SU-DHL-6 (cell line): ENCODE results near the gene SETBP1.

Source experiments
- H2AFZ ChIP-seq: fragments of 200-600 bp; sonication (generic); 2 replicates; pipeline ENCODE4 v1.6.1; 2014; ENCODE audit warnings: low read depth, mild to moderate bottlenecking, moderate library complexity, mixed read lengths, antibody characterized with exemption, low read length; ENCODE audit not compliant: severe bottlenecking
- H3F3A ChIP-seq: fragments of 200-600 bp; shearing (Covaris generic); 2 replicates; pipeline ENCODE4 v1.6.0; 2016; ENCODE audit warnings: antibody characterized with exemption, mild to moderate bottlenecking; ENCODE audit not compliant: insufficient read depth
- H3K27ac ChIP-seq: fragments of 200-600 bp; sonication (generic); 2 replicates; pipeline ENCODE4 v1.5.1; 2016; ENCODE audit warnings: low read depth, mild to moderate bottlenecking, low read length, moderate library complexity, mixed read lengths
- H3K27me3 ChIP-seq: fragments of 200-600 bp; sonication (generic), shearing (Covaris generic); 2 replicates; pipeline ENCODE4 v1.6.0; 2014; ENCODE audit warnings: mild to moderate bottlenecking, low read length
- H3K36me3 ChIP-seq: fragments of 200-600 bp; sonication (generic); 2 replicates; pipeline ENCODE4 v1.6.1; 2014; ENCODE audit warnings: mild to moderate bottlenecking, low read length, mixed read lengths
- H3K4me2 ChIP-seq: fragments of 300-600, 200-600 bp; shearing (Covaris generic), sonication (generic); 2 replicates; pipeline ENCODE4 v1.6.0; 2014; ENCODE audit warnings: low read length, low read depth, mild to moderate bottlenecking; ENCODE audit not compliant: poor library complexity, severe bottlenecking
- H3K4me3 ChIP-seq: fragments of 200-600 bp; sonication (generic); 2 replicates; pipeline ENCODE4 v1.5.1; 2014; ENCODE audit warnings: antibody characterized with exemption, low read length, mild to moderate bottlenecking, mixed read lengths; ENCODE audit not compliant: insufficient read depth, poor library complexity, severe bottlenecking
- H3K79me2 ChIP-seq: fragments of 200-600 bp; sonication (generic); 2 replicates; pipeline ENCODE4 v1.6.1; 2014; ENCODE audit warnings: mild to moderate bottlenecking, low read length, moderate library complexity; ENCODE audit not compliant: insufficient read depth
- H3K9ac ChIP-seq: fragments of 200-600 bp; sonication (generic); 2 replicates; pipeline ENCODE4 v1.7.0; 2014; ENCODE audit warnings: mild to moderate bottlenecking, low read length
- H3K9me2 ChIP-seq: fragments of 200-600 bp; sonication (generic); replicated peaks from 2 replicates; pipeline ENCODE4 v1.6.1; 2014; ENCODE audit warnings: low read length; ENCODE audit not compliant: insufficient read depth
- H3K9me3 ChIP-seq: fragments of 200-600 bp; sonication (generic); 2 replicates; pipeline ENCODE4 v1.6.1; 2014; ENCODE audit warnings: low read length, mixed read lengths; ENCODE audit not compliant: insufficient read depth
- H4K20me1 ChIP-seq: fragments of 200-600 bp; sonication (generic); 2 replicates; pipeline ENCODE4 v1.6.1; 2014; ENCODE audit warnings: low read depth, mild to moderate bottlenecking, antibody characterized with exemption, low read length, moderate library complexity, mixed read lengths
- CTCF ChIP-seq: fragments of 200-600 bp; sonication (generic); IDR thresholded peaks from one replicate; pipeline ENCODE4 v1.5.1; 2017; ENCODE audit warnings: antibody characterized with exemption, mild to moderate bottlenecking, low read length, moderate library complexity; ENCODE audit not compliant: insufficient read depth, poor library complexity, severe bottlenecking
- EZH2phosphoT487 ChIP-seq: fragments of 200-600 bp; sonication (generic), shearing (Covaris generic); conservative IDR thresholded peaks from 2 replicates; pipeline ENCODE4 v1.6.1; 2018; ENCODE audit warnings: mild to moderate bottlenecking, antibody characterized with exemption, low read length, moderate library complexity, mixed read lengths

Gene SETBP1

GRCh38 chr18:45004546-45005080, 323.9 kb downstream of the SETBP1 start:
- Histone ChIP-seq H3K4me3 (no peak overlapping the region), H2AFZ (no peak overlapping the region), H3K9ac (no peak overlapping the region), H3K36me3 (no peaks in the 10 kb centered on the region), H3K9me3 (no peaks in the 10 kb centered on the region), H3F3A (no peaks in the 10 kb centered on the region), H3K79me2 (no peaks in the 10 kb centered on the region), H3K27me3 (no peaks in the 10 kb centered on the region), H3K27ac (no peak overlapping the region), H4K20me1 (no peaks in the 10 kb centered on the region), H3K9me2 (no peaks in the 10 kb centered on the region), H3K4me2 (no peak overlapping the region)
- no peak for TF ChIP-seq CTCF
- no peak for TF ChIP-seq EZH2phosphoT487

DNA sequence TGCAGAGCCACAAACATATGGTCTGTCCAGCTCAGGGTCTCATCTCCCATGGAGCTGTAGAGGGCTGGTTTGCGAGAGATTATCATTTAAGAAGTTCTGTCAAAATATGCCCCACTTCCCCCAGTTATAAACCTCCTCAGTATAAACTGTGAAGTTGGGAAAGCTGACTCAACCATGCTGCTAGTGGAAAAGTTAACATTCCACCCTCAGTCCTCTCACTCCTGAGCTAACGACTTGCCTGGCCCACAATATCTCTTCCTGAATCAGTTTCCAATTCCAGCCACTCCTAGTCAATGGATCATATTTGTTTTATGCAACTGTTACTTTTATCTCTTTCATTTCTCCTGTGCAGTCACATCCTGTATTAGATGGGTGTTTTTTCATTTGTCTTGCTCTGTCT, 326.2 kb downstream of the SETBP1 start:
- H4K20me1 ChIP-seq = no peaks in the 10 kb centered on the region
- no peaks in the 10 kb centered on the region for H3K9me2 ChIP-seq
- no peaks in the 10 kb centered on the region for H3K79me2 ChIP-seq
- TF ChIP-seq EZH2phosphoT487 = no peak
- TF ChIP-seq CTCF = no peak
- H2AFZ ChIP-seq = no peak overlapping the region
- no peaks in the 10 kb centered on the region for H3F3A ChIP-seq
- H3K27ac ChIP-seq = no peak overlapping the region
- H3K4me3 ChIP-seq = no peak overlapping the region
- no peaks in the 10 kb centered on the region for H3K9me3 ChIP-seq
- no peak overlapping the region for H3K4me2 ChIP-seq
- H3K27me3 ChIP-seq = no peaks in the 10 kb centered on the region
- no peak overlapping the region for H3K9ac ChIP-seq
- H3K36me3 ChIP-seq = no peaks in the 10 kb centered on the region

GRCh38 chr18:45007531-45007930, 326.8 kb downstream of the SETBP1 start:
- no peaks in the 10 kb centered on the region for H4K20me1 ChIP-seq
- no peak overlapping the region for H3K4me3 ChIP-seq
- H3K27ac ChIP-seq = no peak overlapping the region
- no peaks in the 10 kb centered on the region for H3K36me3 ChIP-seq
- TF ChIP-seq CTCF = no peak
- TF ChIP-seq EZH2phosphoT487 = no peak
- no peak overlapping the region for H2AFZ ChIP-seq
- no peaks in the 10 kb centered on the region for H3F3A ChIP-seq
- no peaks in the 10 kb centered on the region for H3K27me3 ChIP-seq
- H3K9me2 ChIP-seq = no peaks in the 10 kb centered on the region
- H3K4me2 ChIP-seq = no peak overlapping the region
- H3K9me3 ChIP-seq = no peaks in the 10 kb centered on the region
- no peaks in the 10 kb centered on the region for H3K79me2 ChIP-seq
- H3K9ac ChIP-seq = no peak overlapping the region
